BJ (cell line): ENCODE data around the gene ENDOU. TPM values are rescaled to one million over a fixed set of nuclear protein-coding genes. Genes with fewer than 3 reads are reported as not detected.
"Not testable (repeated sequence)": the region's sequence is repeated elsewhere in the genome, so short reads cannot be mapped to it uniquely, and the experiment has no call there.

Experiments used
- CTCF ChIA-PET: fragments of 350-600 bp; formaldehyde crosslinking; extraction: SDS; loops from one replicate; lab custom pipeline; 2021; ENCODE audit warnings: antibody characterized with exemption, inconsistent platforms; lab: Yijun Ruan, JAX
- POLR2A ChIA-PET: fragments of 300-600 bp; sonication (Branson Sonifier 250); formaldehyde crosslinking; extraction: SDS; loops from one replicate; lab custom pipeline; 2021; ENCODE audit warnings: antibody characterized with exemption; lab: Charles Lee
- DNase-seq: peaks from one replicate; pipeline ENCODE4 v3.0.0-alpha.2; 2011; ENCODE audit warnings: low read depth
- H3K27me3 ChIP-seq: 2 replicates; pipeline ENCODE4 v1.6.0; 2011; ENCODE audit warnings: low read length; ENCODE audit not compliant: control insufficient read depth, insufficient read depth
- H3K36me3 ChIP-seq: 2 replicates; pipeline ENCODE4 v1.5.1; 2011; ENCODE audit warnings: low read length; ENCODE audit not compliant: control insufficient read depth, insufficient read depth
- H3K4me3 ChIP-seq: 2 replicates; pipeline ENCODE4 v1.5.1; 2011; ENCODE audit warnings: low read depth, mild to moderate bottlenecking, control low read depth, low read length
- CTCF ChIP-seq: IDR thresholded peaks from 2 replicates; pipeline ENCODE4 v1.5.1; 2011; ENCODE audit warnings: low read depth, mild to moderate bottlenecking, control low read depth, inconsistent platforms, low read length, moderate library complexity; ENCODE audit not compliant: insufficient read depth
- polyA plus RNA-seq: library from polyadenylated mRNA; depleted of rRNA; stranded (reverse); fragments of >200 nt; gene quantifications from 2 replicates; pipeline ENCODE4 v1.2.3, GENCODE V29; 2011; rRNA removed

Gene ENDOU
- polyA plus RNA-seq, 1 experiment, result not detected

DNA sequence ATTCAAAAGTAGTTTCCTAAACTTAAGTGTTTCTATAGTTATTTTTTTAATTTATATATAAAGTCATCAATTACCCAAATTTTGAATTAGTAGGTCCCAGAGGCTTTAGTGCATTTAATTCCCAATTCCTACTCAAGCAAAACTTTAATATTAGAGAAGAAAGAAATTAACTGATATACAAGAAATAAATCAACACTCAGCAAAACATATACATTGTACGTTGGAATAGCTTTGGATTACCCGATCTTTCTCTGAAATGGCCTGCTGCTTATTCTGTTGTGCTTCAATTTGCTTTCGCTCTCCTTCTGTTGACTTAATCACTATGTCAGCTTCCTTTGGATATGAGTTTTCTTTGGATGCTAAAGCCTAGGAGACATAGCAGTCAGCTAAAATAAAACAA lies 37.7 kb downstream of the ENDOU start:
- Histone ChIP-seq H3K4me3 (no peak overlapping the region), H3K36me3 (peaks cover 3% of the 10 kb centered on the region), H3K27me3 (no peaks in the 10 kb centered on the region)
- CTCF ChIA-PET, result interaction anchor here (0.8 to 4.6 kb wide), 11 partner anchors 7 to 661 kb away, joined by 3 to 38 read pairs (median 5); partner anchors contain the start of gene ENDOU
- no peak for DNase-seq
- TF ChIP-seq CTCF, result no peak
- POLR2A ChIA-PET, result no interaction called here

GRCh38 chr12:47686645-47687240 lies 38.5 kb downstream of the ENDOU start:
- CTCF ChIA-PET, result interaction anchor here (0.6 to 4.6 kb wide), 19 partner anchors 8 to 1548 kb away, joined by 3 to 38 read pairs (median 4); partner anchors contain the start of genes AMIGO2, ENDOU, PCED1B and RPAP3
- peak; percentile 78 for TF ChIP-seq CTCF
- Histone ChIP-seq H3K27me3 (no peaks in the 10 kb centered on the region), H3K4me3 (no peak overlapping the region), H3K36me3 (peaks cover 2% of the 10 kb centered on the region; the same call in 1 of the 2 replicates)
- DNase-seq, result no peak
- POLR2A ChIA-PET, result no interaction called here

- H3K36me3 ChIP-seq, result peaks cover 2% of the 10 kb centered on the region
- TF ChIP-seq CTCF, result no peak
- no peaks in the 10 kb centered on the region for H3K27me3 ChIP-seq
- ChIA-PET CTCF (interaction anchor here (1.1 kb wide), 1 partner anchor 28 kb away, joined by 6 read pairs; no protein-coding TSS in a partner anchor), POLR2A (no interaction called here)
- DNase-seq, result no peak
- H3K4me3 ChIP-seq, result no peak overlapping the region
These were observed 45.5 kb downstream of the ENDOU start for GRCh38 chr12:47679785-47680184.

- TF ChIP-seq CTCF, result no peak
- CTCF ChIA-PET, result no interaction called here
These were observed 53.2 kb downstream of the ENDOU start for GRCh38 chr12:47672068-47672467.

GRCh38 chr12:47667935-47668334 lies 57.4 kb downstream of the ENDOU start:
- DNase-seq, POLR2A ChIA-PET, H3K4me3 ChIP-seq, H3K27me3 ChIP-seq, H3K36me3 ChIP-seq: not testable (repeated sequence)
- CTCF ChIA-PET, result interaction anchor here (0.7 to 2.1 kb wide), 2 partner anchors 16 to 88 kb away, joined by 3 to 10 read pairs; no protein-coding TSS in a partner anchor

More at GRCh38 chr12:47672068-47672467, 53.2 kb downstream of the ENDOU start:
- 0 out of 2 replicates have a peak, but pooled peaks cover 1% of the 10 kb centered on the region for H3K36me3 ChIP-seq
- H3K27me3 ChIP-seq, result no peaks in the 10 kb centered on the region
- H3K4me3 ChIP-seq, result no peak overlapping the region
- POLR2A ChIA-PET, result no interaction called here
- DNase-seq, result no peak

Other genes with a start within 250 kb of the ENDOU start
- gene RPAP3, start 19.5 kb downstream of the ENDOU start, polyA plus RNA-seq, result 6.1 and 15.6 TPM in 2 replicates
- 1.3 and 2.4 TPM in 2 replicates for gene RAPGEF3, start 33.4 kb upstream of the ENDOU start, polyA plus RNA-seq
- 11.4 and 16.6 TPM in 2 replicates for gene SLC48A1, start 47.7 kb upstream of the ENDOU start, polyA plus RNA-seq
- 28.2 and 67.0 TPM in 2 replicates for gene HDAC7, start 94.4 kb upstream of the ENDOU start, polyA plus RNA-seq
- gene VDR, start 179.5 kb upstream of the ENDOU start, polyA plus RNA-seq, result 23.3 and 40.5 TPM in 2 replicates
- gene TMEM106C, start 238.1 kb upstream of the ENDOU start, polyA plus RNA-seq, result 188 and 217 TPM in 2 replicates